ENCODE results near the gene CDH9.

DNA sequence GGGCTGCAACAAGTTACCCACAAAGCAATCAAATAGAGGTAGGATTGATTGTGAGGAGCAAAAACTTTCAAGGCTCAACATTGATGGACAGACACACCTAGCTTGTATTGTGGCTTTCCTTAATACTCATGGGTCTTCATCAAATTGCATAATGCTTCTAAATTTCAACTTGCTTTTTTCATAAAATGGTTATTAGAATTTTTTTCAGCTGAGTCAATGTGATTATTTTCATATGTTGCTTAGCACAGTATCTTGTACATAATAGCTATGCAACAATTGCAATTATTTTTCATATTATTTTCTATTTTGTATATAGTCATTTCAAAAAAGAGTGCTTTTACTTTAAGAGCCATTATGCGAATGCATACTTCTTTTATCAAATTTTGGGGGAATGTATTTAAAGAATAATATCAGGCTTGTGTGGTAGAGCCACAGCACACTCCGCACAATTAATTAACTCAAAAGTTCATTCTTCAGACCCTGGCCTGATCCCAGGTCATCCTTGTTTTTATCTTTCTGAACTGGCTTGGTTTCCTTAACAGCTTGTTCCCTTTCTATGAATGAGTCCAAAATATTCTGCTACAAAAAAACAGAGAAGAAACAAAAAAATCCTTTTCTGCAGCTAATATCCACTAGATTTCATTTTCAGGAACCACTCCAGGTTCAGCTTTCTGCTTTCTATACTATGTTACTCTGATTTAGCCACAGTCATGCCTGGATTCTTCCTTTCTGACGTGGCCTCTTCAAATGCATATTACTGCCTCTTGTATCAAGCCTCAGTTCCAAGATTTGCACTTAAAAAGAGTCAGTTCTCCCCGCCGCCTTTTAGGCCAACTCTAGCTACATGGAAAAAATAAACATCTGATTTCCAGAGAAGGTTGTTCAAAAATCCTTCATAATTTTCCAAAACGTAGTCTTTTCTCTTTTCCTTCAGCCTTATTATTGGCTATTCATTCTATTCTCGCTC is 45.3 kb upstream of the CDH9 start:
- no peak for TF ChIP-seq CTCF (conservative IDR thresholded peaks at IDR 0.05)
- no peak for TF ChIP-seq EZH2 (IDR thresholded peaks at IDR 0.05; ENCODE audit: low read depth)
